RPMI8226 (cell line): ENCODE data around the gene CCDC80.
A peak's percentile ranks its signal among the peaks of the same experiment; 100 is the strongest.
"Not testable (repeated sequence)": the region's sequence is repeated elsewhere in the genome, so short reads cannot be mapped to it uniquely, and the experiment has no call there.

Source experiments
- DNase-seq: peaks from one replicate; pipeline ENCODE4 v3.0.0-alpha.2; 2015

Gene CCDC80

DNA sequence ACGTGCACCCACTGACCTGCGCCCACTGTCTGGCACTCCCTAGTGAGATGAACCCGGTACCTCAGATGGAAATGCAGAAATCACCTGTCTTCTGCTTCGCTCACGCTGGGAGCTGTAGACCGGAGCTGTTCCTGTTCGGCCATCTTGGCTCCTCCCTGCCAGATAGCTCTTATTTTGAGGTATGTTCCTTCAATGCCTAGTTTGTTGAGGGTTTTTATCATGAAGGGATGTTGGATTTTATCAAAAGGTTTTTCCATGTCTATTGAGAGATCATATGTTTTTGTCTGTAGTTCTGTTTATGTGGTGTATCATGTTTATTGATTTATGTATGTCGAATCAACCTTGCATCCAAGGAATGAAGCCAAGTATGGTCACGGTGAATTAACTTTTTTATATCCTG lies 24.1 kb upstream of the CCDC80 start:
- DNase-seq = not testable (repeated sequence)

DNA sequence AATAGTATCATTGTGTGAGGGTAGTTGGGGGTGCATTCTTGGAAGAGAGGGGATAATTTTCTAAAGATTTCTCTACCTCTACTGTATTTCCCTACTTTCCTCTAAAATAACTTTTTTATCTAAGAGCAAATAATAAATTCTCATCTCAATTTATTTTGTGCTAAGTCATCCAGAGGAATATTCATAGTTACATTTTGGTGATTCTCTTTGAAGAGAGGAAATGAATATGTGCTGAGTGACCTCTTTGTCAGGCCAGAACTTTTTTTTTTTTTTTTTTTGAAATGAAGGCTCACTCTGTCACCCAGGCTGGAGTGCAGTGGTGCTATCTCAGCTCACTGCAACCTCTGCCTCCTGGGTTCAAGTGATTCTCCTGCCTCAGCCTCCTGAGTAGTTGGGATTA lies 15.1 kb upstream of the CCDC80 start:
- no peak for DNase-seq

DNA sequence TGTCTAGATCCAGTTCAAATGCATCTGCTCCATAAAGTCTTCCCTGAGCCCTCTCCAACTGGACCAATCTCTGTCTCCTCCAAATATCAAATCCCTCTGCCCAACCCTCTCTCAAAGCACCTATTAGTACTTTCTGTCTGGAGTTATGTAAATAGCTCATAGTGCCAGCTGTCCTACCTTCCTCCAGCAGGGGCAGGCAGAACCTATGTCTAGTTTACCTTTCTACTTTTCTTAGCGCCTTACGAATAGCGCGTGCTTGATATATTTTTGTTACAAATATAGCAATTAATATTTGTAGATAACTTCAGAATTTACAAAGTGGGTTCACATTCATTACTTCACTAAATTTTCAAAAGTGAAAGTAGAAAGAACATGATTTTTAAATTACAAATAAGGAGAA lies 14.0 kb upstream of the CCDC80 start:
- DNase-seq = peak; percentile 21

DNA sequence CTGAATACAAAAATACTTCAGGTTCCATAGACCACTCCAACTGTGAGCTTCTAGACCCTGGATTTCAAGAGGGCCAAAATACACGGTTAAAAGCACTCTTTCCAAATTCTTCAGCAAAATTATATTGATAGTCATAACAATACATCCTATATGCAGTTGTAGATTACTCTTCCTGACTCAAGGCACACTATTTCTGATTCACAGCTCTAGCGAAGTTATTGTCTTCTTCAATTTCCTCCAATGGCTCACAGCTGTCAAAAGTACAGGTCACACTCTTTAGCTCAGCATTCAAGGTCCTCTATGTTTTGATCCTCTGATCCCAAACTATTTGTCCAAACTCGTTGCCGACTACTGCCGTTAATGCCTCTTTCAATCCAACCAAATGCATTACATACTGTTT lies 13.5 kb upstream of the CCDC80 start:
- DNase-seq = no peak

DNA sequence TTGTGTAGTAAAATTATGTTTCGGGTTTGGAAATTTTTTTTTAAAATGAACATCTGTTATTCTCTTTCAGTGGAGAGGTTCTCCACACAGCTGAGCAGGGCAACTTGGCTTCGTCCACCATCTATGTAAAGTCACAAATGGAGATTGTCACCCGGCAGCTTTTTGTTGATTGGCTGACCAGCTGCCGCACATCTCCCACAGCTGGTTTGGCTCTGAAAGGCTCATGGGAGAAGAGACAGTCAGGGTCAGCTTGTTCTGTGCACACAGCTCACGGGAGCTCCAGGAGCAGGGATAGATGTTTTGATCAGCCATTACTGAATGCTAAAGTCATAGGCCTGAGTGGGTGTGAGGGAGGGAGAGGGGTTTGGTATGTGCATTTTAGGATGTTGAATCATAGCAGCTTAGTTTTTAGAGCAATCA lies 12.9 kb upstream of the CCDC80 start:
- DNase-seq = no peak

DNA sequence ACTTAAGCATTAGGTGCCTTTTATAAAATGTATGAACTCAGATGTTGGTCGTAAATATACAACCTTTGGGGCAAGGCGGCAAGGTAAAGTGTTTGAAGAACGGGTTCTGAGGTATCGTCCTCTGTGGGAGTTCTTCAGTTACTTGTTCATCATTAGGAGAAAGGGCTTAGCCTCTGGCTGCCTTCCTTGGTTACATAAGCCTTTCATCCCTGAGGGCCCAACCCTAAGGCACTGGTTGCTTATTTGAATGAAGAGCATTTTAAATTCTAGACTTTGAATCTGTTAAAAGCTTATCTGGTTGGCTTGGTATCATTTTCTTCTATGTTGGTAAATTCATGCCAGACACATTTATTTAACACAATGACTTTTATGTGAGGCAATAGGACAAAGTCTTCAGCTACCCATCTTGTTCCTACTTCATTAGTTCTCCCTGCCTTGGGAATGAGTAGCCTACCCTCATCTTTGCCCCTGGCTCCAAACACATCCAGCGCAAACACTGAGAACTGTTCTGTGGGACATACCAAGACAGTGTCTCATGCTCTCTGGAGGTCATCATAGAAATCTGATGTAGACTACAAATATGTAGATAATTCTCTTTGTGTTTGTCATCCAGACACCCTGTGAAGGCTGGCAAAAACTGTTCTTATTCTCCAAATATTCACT lies 12.4 kb upstream of the CCDC80 start:
- DNase-seq = no peak

DNA sequence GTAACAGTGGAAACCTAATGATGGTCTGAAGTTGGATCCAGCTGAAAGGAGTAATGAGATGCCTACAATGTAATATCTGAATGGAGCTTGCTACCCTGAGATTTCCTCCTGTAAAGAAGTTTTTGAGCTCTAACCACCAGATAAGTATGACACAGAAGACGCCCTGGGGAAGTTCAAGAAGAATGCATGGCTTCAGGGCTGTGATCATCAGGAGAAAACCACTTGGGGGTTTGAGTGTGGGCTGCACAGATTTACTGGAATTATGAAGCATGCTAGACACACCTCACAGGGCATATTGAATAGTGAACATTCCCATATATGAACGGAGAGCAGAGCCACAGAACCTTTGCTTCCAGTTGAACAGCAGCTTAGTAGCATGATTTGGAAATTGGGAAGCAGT lies 10.6 kb upstream of the CCDC80 start:
- DNase-seq = no peak

DNA sequence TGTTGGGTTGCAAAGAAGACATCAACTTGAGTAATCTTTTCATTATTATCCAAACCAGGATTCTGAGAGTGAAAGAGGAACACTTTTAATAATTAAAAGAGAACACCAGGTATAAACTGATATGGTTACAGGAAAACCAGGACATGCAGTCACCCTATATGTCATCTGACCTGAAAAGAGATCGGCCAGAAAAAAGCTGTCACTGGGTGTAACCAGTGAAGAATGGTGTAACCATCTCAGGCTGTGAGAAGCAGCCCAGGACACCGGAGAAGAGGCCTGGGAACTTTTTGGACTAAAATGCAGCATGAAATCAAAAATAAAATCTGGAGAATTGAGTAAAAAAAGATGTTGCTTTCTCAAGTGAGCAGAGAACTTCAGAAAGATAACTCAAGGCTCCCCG lies 10.1 kb upstream of the CCDC80 start:
- no peak for DNase-seq

DNA sequence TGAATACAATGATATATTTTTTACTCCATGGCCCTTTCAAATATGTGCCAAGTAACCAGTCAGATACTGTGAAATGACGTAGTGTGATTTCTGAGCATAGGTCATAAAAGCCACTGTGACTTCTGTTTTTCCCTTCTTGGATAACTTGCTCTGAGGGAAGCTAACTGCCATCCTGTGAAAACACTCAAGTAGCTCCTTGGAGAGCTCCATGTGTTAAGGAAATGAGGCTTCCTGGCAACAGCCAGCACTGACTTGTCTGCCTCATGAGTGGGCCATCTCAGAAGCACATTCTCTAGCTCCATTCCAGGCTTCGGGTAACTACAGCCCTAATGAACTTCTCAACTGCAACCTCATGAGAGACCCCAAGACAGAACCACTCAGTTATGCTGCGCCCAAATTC lies 9.5 kb upstream of the CCDC80 start:
- no peak for DNase-seq

DNA sequence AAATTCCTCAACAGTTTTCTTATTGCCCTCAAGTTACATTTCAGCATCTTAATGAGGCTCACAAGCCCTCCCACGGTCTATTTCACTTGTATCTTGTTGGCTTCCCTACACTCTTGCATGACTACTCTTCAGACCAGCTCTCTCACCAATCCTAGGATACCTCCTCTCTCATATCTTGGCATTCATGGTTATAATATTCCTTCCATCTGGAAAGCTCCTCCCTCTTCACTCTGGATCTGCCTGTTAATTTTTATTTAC lies 8.5 kb upstream of the CCDC80 start:
- no peak for DNase-seq

DNA sequence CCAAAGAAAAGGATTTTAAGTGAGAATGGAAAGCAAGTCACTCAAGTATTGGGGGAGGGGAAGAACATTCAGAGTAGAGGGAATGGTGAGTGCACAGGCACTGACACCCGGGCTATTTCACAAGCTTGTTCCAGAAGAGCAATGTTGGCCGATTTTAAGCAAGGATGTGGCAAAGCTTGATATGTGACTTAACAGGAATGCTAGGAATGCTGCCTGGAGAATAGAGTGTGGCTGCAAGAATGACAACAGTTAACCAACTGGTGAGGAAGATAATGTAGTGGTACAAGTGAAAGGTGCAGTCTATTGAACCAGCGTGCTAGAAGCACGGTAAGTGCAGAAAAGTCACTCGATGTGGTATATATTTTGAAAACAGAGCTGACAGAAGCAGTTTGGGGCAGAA lies 6.2 kb upstream of the CCDC80 start:
- DNase-seq = no peak

DNA sequence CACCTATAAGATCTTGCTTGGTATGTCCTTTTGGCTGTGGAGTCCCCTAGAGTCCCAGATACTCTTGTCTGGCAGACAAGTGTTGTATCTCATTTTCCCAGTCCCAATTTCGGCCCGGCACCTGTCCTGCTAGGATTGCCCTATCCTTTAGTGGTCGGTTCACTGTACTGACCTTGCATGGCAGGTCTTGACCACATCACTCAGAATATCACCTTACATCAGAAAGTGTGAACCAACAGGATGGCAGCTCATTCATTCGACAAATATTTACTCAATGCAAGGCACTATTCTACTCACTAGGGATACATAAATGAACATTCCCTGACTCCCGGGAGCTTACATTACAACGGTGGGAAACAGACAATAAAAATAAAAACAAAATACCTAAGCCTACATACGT lies 5.7 kb upstream of the CCDC80 start:
- no peak for DNase-seq

DNA sequence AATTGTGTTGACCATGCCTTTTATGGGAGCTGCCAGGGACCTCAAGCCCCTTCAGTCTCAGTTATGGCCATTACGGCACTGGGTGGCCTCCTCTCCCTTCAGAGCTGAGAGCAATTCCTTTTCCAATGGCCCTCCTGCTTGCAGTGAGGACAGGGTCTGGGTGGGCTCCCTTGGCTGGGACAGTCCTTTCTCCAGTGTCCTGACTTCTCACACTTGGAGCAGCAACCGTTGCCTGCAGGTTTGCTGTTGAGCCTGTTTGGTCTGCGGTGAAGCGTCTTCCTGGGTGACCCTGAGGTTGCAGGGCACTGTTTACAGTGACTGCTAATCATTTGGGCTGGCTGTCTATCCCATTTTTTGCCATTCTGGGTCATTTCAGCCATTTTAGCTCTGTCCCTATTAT lies 3.5 kb upstream of the CCDC80 start:
- DNase-seq = no peak

DNA sequence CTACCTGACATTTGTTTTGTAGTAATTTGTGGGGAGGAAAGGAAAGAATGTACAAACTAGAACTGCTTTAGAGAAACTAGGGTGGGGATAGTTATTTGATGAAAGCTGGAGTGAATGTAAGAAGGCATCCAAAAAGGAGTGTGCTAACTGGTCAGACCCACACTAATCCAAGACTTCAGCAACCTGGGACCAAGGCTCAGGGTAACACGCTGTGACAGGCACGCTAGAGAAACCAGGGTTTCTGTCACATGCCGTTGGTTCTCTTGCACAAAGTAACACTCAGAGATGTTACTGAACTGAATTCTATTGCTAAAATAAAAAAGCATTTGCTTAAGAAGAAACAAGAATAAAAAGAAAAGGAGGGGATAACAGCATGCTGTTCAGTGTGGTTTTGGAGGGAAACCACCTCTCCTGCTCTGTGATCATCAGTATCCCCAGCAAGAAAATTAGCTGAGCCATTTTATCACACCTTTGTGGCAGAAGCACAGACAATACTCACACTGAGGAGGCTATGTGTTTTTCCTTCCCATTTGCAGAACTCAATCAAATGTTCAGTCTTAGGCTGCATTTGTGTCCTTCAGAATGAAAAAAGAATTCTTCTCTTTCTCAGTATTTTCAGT lies 2.8 kb upstream of the CCDC80 start:
- no peak for DNase-seq

DNA sequence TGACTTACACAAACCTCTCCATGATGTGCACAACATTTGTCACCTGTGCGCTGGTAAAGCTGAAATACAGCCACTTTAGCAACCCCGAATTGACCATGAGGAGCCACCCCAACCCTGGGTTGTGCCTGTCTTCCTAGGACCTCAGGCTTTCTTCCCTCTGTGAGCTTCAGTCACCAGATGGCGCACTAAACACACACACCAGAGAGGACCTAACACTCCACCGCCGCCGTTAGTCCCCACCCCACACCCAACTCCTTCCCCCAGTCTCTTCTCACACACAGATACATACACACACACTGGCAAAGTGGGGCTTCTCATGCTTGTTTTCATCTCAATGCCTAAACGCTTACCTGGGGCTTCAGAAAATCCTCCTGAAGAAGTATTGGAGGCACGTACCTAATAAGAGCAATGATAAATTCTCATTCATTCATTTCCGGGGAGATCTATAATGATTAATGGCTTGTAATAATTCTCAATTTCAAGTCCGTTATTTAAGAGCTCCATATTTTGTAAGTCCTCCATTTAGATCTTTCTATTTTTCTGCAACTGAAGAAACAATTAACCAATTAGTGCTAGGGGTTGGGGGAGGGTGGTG lies 2.1 kb upstream of the CCDC80 start:
- peak; percentile 84 for DNase-seq

DNA sequence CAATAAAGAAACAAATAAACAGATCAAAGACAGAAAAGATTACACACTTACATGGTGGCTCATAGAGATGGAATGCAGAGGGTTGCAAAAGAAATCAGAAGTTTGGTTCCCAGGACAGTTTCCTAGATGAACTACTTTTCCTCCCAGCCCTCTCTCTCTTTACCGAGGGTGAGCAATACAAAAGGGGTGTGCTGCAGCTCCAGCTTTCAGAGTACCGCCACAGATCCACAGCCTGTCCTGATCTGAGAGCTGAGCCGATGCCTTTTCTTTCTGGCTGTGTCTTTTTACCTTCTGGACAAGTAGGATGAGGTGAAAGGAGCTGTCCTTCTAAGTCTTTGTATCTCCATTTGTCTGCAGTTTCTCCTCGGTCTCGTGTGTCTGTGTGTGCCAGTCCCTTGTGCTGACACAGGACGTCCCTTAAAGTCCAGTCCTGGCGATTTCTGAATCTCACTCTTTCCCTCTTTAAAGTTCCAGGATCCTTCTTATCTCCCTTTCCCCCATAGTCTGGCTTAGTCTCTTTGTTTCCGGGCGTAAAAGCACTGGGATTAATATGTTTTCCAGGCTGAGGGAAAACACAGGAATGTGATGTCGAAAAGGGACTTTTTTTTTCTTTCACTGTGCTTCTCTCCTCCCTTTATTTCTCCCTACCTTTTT lies 540 bp downstream of the CCDC80 start:
- DNase-seq = peak; percentile 11

DNA sequence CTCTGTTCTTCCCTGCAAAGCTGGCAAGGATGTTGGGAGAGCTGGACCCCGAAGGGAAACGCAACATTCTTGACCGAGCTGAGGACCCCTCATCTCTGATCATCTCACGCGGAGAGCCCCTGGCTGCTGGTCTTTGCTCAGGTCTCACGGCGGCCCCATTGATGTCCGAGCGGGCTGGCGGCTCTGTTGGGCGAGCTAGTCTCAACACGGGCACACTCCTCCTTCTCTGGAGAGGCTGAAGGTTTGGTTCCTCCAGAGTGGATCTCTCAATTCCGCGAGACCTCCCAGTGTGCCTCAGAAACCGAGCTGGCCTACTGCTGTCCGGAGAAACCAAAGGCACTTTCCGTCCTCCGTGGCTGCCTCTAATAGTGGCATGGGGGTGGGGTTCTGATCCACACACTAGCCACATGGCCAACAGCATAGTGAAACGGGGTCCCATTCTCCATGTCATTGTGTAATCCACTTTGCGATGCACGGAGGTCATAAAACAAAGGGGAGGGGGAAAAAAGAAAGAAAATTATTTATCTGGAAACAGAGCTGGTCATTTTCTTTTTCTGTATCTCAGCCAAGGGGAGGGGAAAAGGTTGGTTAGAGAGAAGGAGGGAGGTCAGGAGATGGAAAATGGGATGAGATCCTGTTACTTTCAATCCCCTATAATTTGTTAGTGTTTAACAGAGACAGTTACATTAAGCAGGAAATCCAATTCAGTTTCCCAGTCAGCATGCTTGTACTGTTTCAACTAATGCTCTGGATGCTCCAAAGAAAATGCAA lies 1.3 kb downstream of the CCDC80 start:
- no peak for DNase-seq

DNA sequence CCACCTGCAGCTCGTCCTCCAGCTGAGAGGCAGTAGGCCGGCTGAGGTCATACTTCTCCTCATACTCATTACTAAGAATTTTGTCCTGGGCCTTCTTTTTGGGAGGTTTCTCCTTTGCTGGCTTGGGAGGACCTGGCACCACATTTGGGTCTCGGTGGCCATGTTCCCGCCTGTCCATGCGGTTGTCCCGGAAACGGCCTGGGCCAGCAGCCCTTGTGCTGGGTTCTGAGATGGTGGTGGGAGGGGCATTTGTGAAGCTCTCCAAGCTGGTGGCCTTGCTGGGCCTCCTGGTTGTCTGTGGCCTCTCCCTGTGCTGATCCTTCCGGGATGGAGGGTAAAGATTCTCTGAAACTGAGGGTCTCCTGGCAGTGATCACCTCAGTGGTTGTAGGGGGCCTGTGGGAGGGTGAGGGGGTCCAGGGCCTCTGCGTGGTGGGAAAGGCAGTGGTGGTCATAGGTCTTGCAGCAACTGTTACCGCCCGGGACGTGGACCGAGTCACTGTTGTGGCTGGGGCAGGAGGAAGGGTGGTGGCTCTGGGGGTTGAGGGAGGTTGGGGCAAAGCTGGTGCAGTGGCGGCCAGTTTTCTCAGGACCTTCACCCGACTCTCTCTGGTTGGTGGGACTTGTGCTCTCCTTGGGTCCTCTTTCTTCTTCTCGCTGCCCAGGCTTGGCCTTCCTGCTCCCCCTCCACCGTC lies 2.5 kb downstream of the CCDC80 start:
- no peak for DNase-seq

DNA sequence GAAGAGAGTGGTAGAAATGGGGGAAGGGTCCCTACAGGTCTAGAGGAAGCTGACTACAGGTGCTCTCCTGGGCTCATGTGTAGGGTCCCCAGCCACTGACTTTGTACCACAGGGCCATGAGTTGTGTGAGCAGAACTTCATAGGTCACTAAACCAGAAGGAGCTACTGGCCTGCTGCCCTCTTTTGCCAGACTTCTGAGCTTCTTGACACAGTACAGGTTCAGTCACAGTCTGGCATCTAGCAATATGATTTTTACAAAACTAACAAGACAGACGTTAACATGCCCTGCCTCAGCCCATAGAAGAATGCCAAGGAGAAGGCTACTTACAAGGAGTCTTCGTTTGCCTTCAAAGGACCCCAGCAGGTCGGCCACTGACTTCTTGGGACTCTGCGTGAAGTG lies 3.2 kb downstream of the CCDC80 start:
- DNase-seq = no peak

DNA sequence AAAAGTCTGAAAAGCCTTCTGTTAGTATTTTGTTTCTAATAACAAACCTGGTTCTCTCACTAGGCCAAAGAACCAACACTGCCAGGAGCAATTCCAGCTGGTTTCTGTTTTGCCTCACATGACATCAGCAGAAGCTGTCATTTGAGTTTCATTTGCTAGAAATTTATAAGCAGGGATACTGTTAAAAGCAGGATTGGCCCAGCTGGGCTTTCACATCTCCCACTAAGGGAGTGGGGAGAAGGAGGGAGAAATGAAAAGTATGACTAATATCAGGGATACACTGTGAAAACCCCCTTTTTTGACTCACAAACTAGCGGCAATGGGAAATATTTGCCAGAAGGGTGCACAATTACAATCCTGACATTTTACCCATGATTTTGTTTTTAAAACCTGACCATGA lies 5.3 kb downstream of the CCDC80 start:
- DNase-seq = peak; percentile 14

DNA sequence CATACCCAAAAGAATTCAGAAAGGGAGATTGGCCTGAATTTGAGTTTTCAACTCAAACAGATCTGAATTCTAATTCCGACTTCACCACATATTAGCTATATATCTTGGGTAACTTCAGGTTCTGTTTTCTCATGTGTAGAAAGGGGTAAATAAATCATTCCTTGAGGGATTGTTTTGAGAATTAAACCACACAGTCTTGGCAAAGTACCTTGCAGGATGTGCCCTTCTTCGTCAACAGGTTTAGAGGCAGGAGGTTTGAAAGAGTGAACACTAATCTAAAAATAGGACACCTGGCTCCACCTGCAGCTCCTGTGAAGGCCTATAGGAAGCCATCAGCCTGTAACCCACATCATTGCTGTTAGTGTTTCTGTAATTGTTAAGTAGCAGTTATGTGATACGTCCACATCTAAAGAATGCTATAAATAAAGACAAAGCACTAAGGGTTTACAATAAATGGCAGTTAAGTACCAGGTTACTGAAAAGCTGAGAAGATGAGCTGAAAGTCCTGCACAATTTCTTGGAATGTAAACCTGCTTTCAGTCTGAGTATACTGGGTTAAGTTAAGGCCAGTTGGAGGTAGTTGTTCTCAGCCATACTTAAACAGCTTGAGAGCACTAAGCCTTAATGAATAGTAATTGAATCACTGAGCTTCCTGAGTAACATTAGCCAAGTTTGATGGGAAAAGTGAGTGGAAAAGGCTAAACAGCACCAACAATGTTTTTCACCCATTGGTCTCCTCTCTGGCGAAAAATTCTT lies 6.0 kb downstream of the CCDC80 start:
- peak; percentile 48 for DNase-seq

DNA sequence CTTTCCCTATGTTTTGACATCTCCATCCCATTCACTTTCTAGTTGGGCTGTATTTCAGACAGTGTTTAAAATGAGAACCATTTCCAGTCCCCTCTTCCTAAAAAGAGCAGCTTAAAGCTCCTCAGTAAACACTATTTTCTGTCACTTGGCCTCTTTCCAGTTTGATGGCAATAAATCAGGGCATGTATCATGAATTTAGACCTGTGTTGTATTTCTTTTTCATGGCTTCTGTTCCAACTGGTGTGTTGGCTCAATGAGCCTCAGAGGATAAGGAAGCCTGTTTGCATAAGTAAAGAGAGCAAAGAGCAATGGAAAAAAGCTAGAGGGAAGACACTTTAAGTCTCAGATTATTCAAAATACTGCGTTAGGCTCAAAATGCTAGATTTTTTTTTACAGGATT lies 7.2 kb downstream of the CCDC80 start:
- DNase-seq = no peak
